Measurements from ENCODE around the gene CAMSAP1. TPM values are rescaled to one million over a fixed set of nuclear protein-coding genes. Genes with fewer than 3 reads are reported as not detected.

CAMSAP1 gene
- total RNA-seq, 4 donors from 2014 or later, result 15.6 to 61.2 (median 43.2) TPM

- H3K36me3 ChIP-seq, result no peaks in the 10 kb centered on the region
- H3K27ac ChIP-seq, result no peak overlapping the region
- no peaks in the 10 kb centered on the region for H3K27me3 ChIP-seq
- no peak for DNase-seq
- no peaks in the 10 kb centered on the region for H3K4me1 ChIP-seq
- intact Hi-C loops (cut with DNase I; ENCODE audit: low total_unique reads), result no loop called here
- H3K9me3 ChIP-seq, result no peaks in the 10 kb centered on the region
- no peak overlapping the region for H3K4me3 ChIP-seq
- no peak for TF ChIP-seq CTCF (IDR thresholded peaks at IDR 0.05)
- no peak for TF ChIP-seq POLR2A (IDR thresholded peaks at IDR 0.05)
Measured at GRCh38 chr9:135937521-135938489, 30.5 kb upstream of the CAMSAP1 start.

GRCh38 chr9:135933114-135933513 lies 25.8 kb upstream of the CAMSAP1 start:
- no peaks in the 10 kb centered on the region for H3K27me3 ChIP-seq
- H3K36me3 ChIP-seq, result no peaks in the 10 kb centered on the region
- H3K27ac ChIP-seq, result no peak overlapping the region
- DNase-seq, result no peak
- TF ChIP-seq CTCF (IDR thresholded peaks at IDR 0.05) (no peak), POLR2A (IDR thresholded peaks at IDR 0.05) (no peak)
- no peaks in the 10 kb centered on the region for H3K4me1 ChIP-seq
- no peak overlapping the region for H3K4me3 ChIP-seq
- intact Hi-C loops (cut with DNase I; ENCODE audit: low total_unique reads), result no loop called here
- no peaks in the 10 kb centered on the region for H3K9me3 ChIP-seq

- H3K4me1 ChIP-seq, result no peaks in the 10 kb centered on the region
- H3K27me3 ChIP-seq, result no peaks in the 10 kb centered on the region
- H3K27ac ChIP-seq, result no peak overlapping the region
- TF ChIP-seq POLR2A (IDR thresholded peaks at IDR 0.05) (no peak), CTCF (IDR thresholded peaks at IDR 0.05) (no peak)
- intact Hi-C loops (cut with DNase I; ENCODE audit: low total_unique reads), result no loop called here
- no peak overlapping the region for H3K4me3 ChIP-seq
- H3K36me3 ChIP-seq, result no peaks in the 10 kb centered on the region
- H3K9me3 ChIP-seq, result no peaks in the 10 kb centered on the region
- no peak for DNase-seq
Measured at GRCh38 chr9:135932656-135933055, 25.3 kb upstream of the CAMSAP1 start.

GRCh38 chr9:135931349-135931820 lies 24.0 kb upstream of the CAMSAP1 start:
- H3K4me1 ChIP-seq, result no peaks in the 10 kb centered on the region
- no peaks in the 10 kb centered on the region for H3K27me3 ChIP-seq
- no peak for TF ChIP-seq POLR2A (IDR thresholded peaks at IDR 0.05)
- no peak for TF ChIP-seq CTCF (IDR thresholded peaks at IDR 0.05)
- no peaks in the 10 kb centered on the region for H3K36me3 ChIP-seq
- intact Hi-C loops (cut with DNase I; ENCODE audit: low total_unique reads), result no loop called here
- no peak overlapping the region for H3K27ac ChIP-seq
- H3K4me3 ChIP-seq, result no peak overlapping the region
- DNase-seq, result no peak
- H3K9me3 ChIP-seq, result no peaks in the 10 kb centered on the region
